K562 (cell line): ENCODE data around the gene ABCC1. TPM values are rescaled to one million over a fixed set of nuclear protein-coding genes. Genes with fewer than 3 reads are reported as not detected.

Experiments
- ATAC-seq: fragments of 200-7000 bp; cut with Tn5 transposase; 3 replicates; pipeline ENCODE4 v1.9.1; 2020; ENCODE audit warnings: moderate library complexity
- BruUV-seq: library from RNA; stranded (reverse); fragments of 400-500 nt; replicated peaks from 2 replicates; lab custom pipeline; 2021; lab: Mats Ljungman, UMichigan
- CTCF ChIA-PET: fragments of 300-600 bp; formaldehyde crosslinking; extraction: SDS; loops from one replicate; lab custom pipeline; 2021; ENCODE audit warnings: low intra/inter-chr PET ratio; lab: Yijun Ruan, JAX
- POLR2A ChIA-PET: fragments of 300-600, 350-650 bp; sonication (Branson Sonifier 250); formaldehyde crosslinking; extraction: SDS; loops from one replicate; lab custom pipeline; 2021; ENCODE audit warnings: antibody characterized with exemption, inconsistent platforms; lab: Yijun Ruan, JAX
- DNase-seq, 4 experiments: peaks; one replicate each; pipeline versions ENCODE4 v3.0.0 to v3.0.0-alpha.2; 2011 to 2018; ENCODE audit warnings: low spot score in 3 of 4, mixed read lengths in 3 of 4; ENCODE audit errors: extremely low read depth in 1 of 4
- FAIRE-seq: peaks from 2 replicates; lab custom pipeline; 2011; peaks lifted over from hg19 to GRCh38; lab: Jason Lieb, UNC
- H2AFZ ChIP-seq: 2 replicates; pipeline ENCODE4 v1.6.0; 2011; ENCODE audit warnings: low read depth, low read length, control low read depth, inconsistent platforms
- H3K27ac ChIP-seq: fragments of 200-600 bp; 3 replicates; pipeline ENCODE4 v1.8.0; 2011; ENCODE audit warnings: low read depth, mild to moderate bottlenecking, control low read depth, inconsistent platforms, low read length, moderate library complexity, mixed read lengths; ENCODE audit errors: extremely low read depth
- H3K27me3 ChIP-seq, 2 experiments: fragments of 300-600 bp in 1 of 2; 2 replicates in 1 of 2; 3 replicates in 1 of 2; pipeline versions ENCODE4 v1.6.0 to v1.8.0; 2011; ENCODE audit warnings: inconsistent platforms in 2 of 2, low read length in 2 of 2, mild to moderate bottlenecking in 1 of 2, mixed read lengths in 1 of 2, moderate library complexity in 1 of 2; ENCODE audit not compliant: control insufficient read depth in 2 of 2, insufficient read depth in 2 of 2
- H3K36me3 ChIP-seq: fragments of 300-600 bp; 3 replicates; pipeline ENCODE4 v1.8.0; 2011; ENCODE audit warnings: mild to moderate bottlenecking, low read length, inconsistent platforms; ENCODE audit not compliant: control insufficient read depth, insufficient read depth
- H3K4me1 ChIP-seq, 2 experiments: fragments of 200-600 bp in 1 of 2; replicated peaks in 1 of 2; 2 replicates in 1 of 2; 3 replicates in 1 of 2; pipeline versions ENCODE4 v1.5.1 to v1.8.0; 2011; ENCODE audit warnings: inconsistent platforms in 2 of 2, low read length in 2 of 2, mild to moderate bottlenecking in 1 of 2, mixed read lengths in 1 of 2, moderate library complexity in 1 of 2; ENCODE audit not compliant: control insufficient read depth in 2 of 2, insufficient read depth in 2 of 2
- H3K4me2 ChIP-seq: 2 replicates; pipeline ENCODE4 v1.6.1; 2011; ENCODE audit warnings: low read length, control low read depth, inconsistent platforms, mixed read lengths; ENCODE audit not compliant: insufficient read depth
- H3K4me3 ChIP-seq: fragments of 200-600 bp; sonication (generic), shearing (Covaris generic); 2 replicates; pipeline ENCODE4 v1.5.1; 2016; ENCODE audit warnings: control low read depth, inconsistent platforms
- H3K79me2 ChIP-seq: fragments of 200-600 bp; 3 replicates; pipeline ENCODE4 v1.8.0; 2011; ENCODE audit warnings: low read length, inconsistent platforms; ENCODE audit not compliant: control insufficient read depth, insufficient read depth
- H3K9ac ChIP-seq, 2 experiments: 2 replicates each; pipeline versions ENCODE4 v1.6.0 to v1.6.1; 2011; ENCODE audit warnings: low read depth in 2 of 2, low read length in 2 of 2, control low read depth in 1 of 2, inconsistent platforms in 1 of 2, mild to moderate bottlenecking in 1 of 2, mixed read lengths in 1 of 2; ENCODE audit not compliant: insufficient read depth in 1 of 2
- H3K9me1 ChIP-seq: one replicate; pipeline ENCODE4 v1.6.0; 2011; ENCODE audit warnings: inconsistent platforms, mild to moderate bottlenecking, low read length, moderate library complexity; ENCODE audit not compliant: control insufficient read depth, insufficient read depth
- H3K9me3 ChIP-seq: replicated peaks from 2 replicates; pipeline ENCODE4 v1.5.1; 2011; ENCODE audit warnings: low read depth, low read length, inconsistent platforms; ENCODE audit not compliant: control insufficient read depth, insufficient read depth
- H4K20me1 ChIP-seq: replicated peaks from 2 replicates; pipeline ENCODE4 v1.6.1; 2011; ENCODE audit warnings: low read length, inconsistent platforms, mixed read lengths; ENCODE audit not compliant: control insufficient read depth, insufficient read depth
- BRF1 ChIP-seq: IDR thresholded peaks from 3 replicates; pipeline ENCODE4 v1.6.1; 2011; ENCODE audit warnings: borderline replicate concordance, mild to moderate bottlenecking; ENCODE audit not compliant: insufficient read length; ENCODE audit errors: extremely low read depth
- CAMTA2 ChIP-seq: fragments of 250-450 bp; sonication (Bioruptor Pico); conservative IDR thresholded peaks from 2 replicates; pipeline ENCODE4 v1.5.1; 2022
- CHCHD3 ChIP-seq: fragments of 250-450 bp; sonication (Bioruptor Pico); IDR thresholded peaks from 2 replicates; pipeline ENCODE4 v2.1.2; 2022; ENCODE audit warnings: mild to moderate bottlenecking
- CTCFL ChIP-seq: IDR thresholded peaks from 2 replicates; pipeline ENCODE4 v1.6.1; 2011; ENCODE audit warnings: borderline replicate concordance, low read depth, mild to moderate bottlenecking, moderate library complexity, low read length; ENCODE audit not compliant: insufficient read depth, poor library complexity, severe bottlenecking
- FUS ChIP-seq: fragments of 200-400 bp; formaldehyde crosslinking; optimal IDR thresholded peaks from 2 replicates; pipeline ENCODE3; 2017; ENCODE audit warnings: low read depth, low read length
- MYBL2 ChIP-seq, 2 experiments: fragments of 450-650 bp in 1 of 2; sonication (generic) in 1 of 2; formaldehyde crosslinking in 1 of 2; IDR thresholded peaks; 2 replicates each; pipeline versions ENCODE4 v1.6.1 to v1.8.1; 2017 to 2022; ENCODE audit warnings: borderline replicate concordance in 1 of 2, inconsistent platforms in 1 of 2, low read depth in 1 of 2, mild to moderate bottlenecking in 1 of 2, missing genetic modification reagents in 1 of 2, moderate library complexity in 1 of 2
- RBFOX2 ChIP-seq: fragments of 200-400 bp; formaldehyde crosslinking; IDR thresholded peaks from 2 replicates; pipeline ENCODE4 v1.6.1; 2017; ENCODE audit warnings: low read depth, mild to moderate bottlenecking, low read length, moderate library complexity
- TAF15 ChIP-seq: fragments of 200-400 bp; formaldehyde crosslinking; IDR thresholded peaks from 2 replicates; pipeline ENCODE4 v1.6.1; 2017; ENCODE audit warnings: mild to moderate bottlenecking, low read depth, low read length, moderate library complexity
- ZBTB5 ChIP-seq: fragments of 450-650 bp; IDR thresholded peaks from 2 replicates; pipeline ENCODE4 v1.6.1; 2017; ENCODE audit warnings: antibody characterized with exemption
- ZFPM2 ChIP-seq: fragments of 250-450 bp; sonication (Bioruptor Pico); IDR thresholded peaks from 2 replicates; pipeline ENCODE4 v1.5.1; 2022; ENCODE audit warnings: mild to moderate bottlenecking
- ZNF146 ChIP-seq: IDR thresholded peaks from one replicate; pipeline ENCODE4 v1.6.1; 2018; ENCODE audit warnings: missing compliant biosample characterization; ENCODE audit not compliant: unreplicated experiment
- ZNF695 ChIP-seq: fragments of 450-650 bp; formaldehyde crosslinking; IDR thresholded peaks from 2 replicates; pipeline ENCODE4 v1.4.0; 2020; ENCODE audit warnings: mild to moderate bottlenecking, moderate library complexity
- ZNF79 ChIP-seq: fragments of 250-450 bp; sonication (Bioruptor Pico); IDR thresholded peaks from 2 replicates; pipeline ENCODE4 v1.4.0; 2020; ENCODE audit warnings: low read depth, mild to moderate bottlenecking, moderate library complexity
- WGBS: fragments of 100-300 bp; shearing (Covaris generic); methylation state at CpG from one replicate; pipeline ENCODE4 v1.1.6; 2016; ENCODE audit warnings: low coverage, mixed read lengths; ENCODE audit not compliant: insufficient coverage; ENCODE audit errors: missing lambda C conversion rate; 5-methylcytosine and 5-hydroxymethylcytosine counted together
- in situ Hi-C: fragments of 300-500 bp; cut with MboI; formaldehyde crosslinking; loops from 4 replicates; pipeline ENCODE4 v1.15.0; 2018; ENCODE audit warnings: inconsistent platforms, mixed read lengths
- intact Hi-C: fragments of 100-400 bp; cut with micrococcal nuclease; formaldehyde crosslinking; loops from 2 replicates; pipeline ENCODE4 v1.14.2; 2022
- polyA plus RNA-seq, 8 experiments: library from polyadenylated mRNA; depleted of rRNA in 4 of 8; stranded (reverse) in 5 of 8; unstranded in 3 of 8; fragments of >200 nt; fragmentation: Nextera tagmentation in 2 of 8; fragmentation: Illumina TruSeq in 1 of 8; extraction: Ambion mirVana in 2 of 8; extraction: Trizol in 1 of 8; gene quantifications; 2 replicates each; pipeline versions ENCODE4 v1.2.1 to v1.2.3, GENCODE V29; 2011 to 2014; ENCODE audit warnings: inconsistent platforms in 1 of 8, missing spikeins in 1 of 8
- total RNA-seq, 7 experiments: library from RNA; depleted of rRNA in 6 of 7; stranded (reverse); fragments of >200 nt in 6 of 7; fragmentation: Illumina TruSeq in 2 of 7; extraction: Trizol in 2 of 7; gene quantifications; 2 replicates each; pipeline versions ENCODE4 v1.2.1 to v1.2.3, GENCODE V29; 2011 to 2021; ENCODE audit warnings: low replicate concordance in 1 of 7

Gene ABCC1
- total and polyA plus RNA-seq, 9 of the 15 experiments (the other 6 are each of a cell fraction or from before 2014, with no cell fraction given) = 3.9 to 41.6 (median 10.0) TPM

DNA sequence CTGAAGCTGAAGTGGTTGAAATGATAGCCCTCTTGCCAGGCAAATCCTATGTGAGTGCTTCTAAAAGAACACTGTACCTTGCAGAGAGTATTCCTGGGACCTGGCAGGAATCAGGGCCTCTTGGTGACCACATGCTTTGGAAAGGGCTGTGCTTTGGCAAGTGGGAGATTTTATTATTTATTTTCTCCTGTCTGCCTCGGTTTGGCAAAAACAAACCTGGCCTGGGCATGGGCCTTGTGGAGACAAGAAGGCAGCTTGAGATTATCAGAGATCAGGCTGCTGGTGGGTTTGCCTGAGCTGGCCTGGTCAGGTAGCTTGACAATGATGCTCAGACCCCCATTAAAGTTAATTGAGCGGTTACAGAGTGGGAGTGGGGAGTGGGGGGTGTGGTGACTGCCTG lies 24.6 kb downstream of the ABCC1 start:
- peaks cover 0 to 6% of the 10 kb centered on the region in 2 experiments; a peak in 3 of 5 replicates for H3K4me1 ChIP-seq
- no peaks in the 10 kb centered on the region for H3K27me3 ChIP-seq
- H3K27ac ChIP-seq = no peak overlapping the region
- DNase-seq (no peak), ATAC-seq (no peak), FAIRE-seq (no peak)
- H2AFZ ChIP-seq = no peak overlapping the region
- peaks cover 49% of the 10 kb centered on the region for H3K36me3 ChIP-seq
- H3K4me3 ChIP-seq = no peak overlapping the region
- no TSS peak for BruUV-seq
- 64% methylated on average over 2 of the region's 2 CpGs for WGBS
- intact Hi-C loops = no loop called here
- ChIA-PET POLR2A (interaction anchor here (1.1 to 1.7 kb wide), 4 partner anchors 11 to 48 kb away, joined by 4 to 5 read pairs (median 4); no protein-coding TSS in a partner anchor), CTCF (no interaction called here)
- H3K4me2 ChIP-seq = no peak overlapping the region
- H3K9me3 ChIP-seq = peaks cover 32% of the 10 kb centered on the region
- no peaks in the 10 kb centered on the region for H4K20me1 ChIP-seq
- peaks cover 91% of the 10 kb centered on the region for H3K79me2 ChIP-seq
- in situ Hi-C loops = no loop called here
- no peak overlapping the region for H3K9ac ChIP-seq
- peaks cover 3% of the 10 kb centered on the region for H3K9me1 ChIP-seq
- no peak for TF ChIP-seq CAMTA2
- no peak for TF ChIP-seq FUS
- TF ChIP-seq CHCHD3 (CRISPR knock-in tag) = no peak
- TF ChIP-seq RBFOX2 = no peak
- TF ChIP-seq CTCFL = no peak
- no peak for TF ChIP-seq ZNF146 (CRISPR knock-in tag)
- no peak for TF ChIP-seq ZNF695 (CRISPR knock-in tag)
- TF ChIP-seq MYBL2 (IDR thresholded peaks at IDR 0.05; ENCODE audit: low read depth) = no peak
- TF ChIP-seq MYBL2 (CRISPR knock-in tag; IDR thresholded peaks at IDR 0.05; ENCODE audit: borderline replicate concordance) = no peak
- no peak for TF ChIP-seq ZBTB5
- TF ChIP-seq ZFPM2 (CRISPR knock-in tag) = no peak
- TF ChIP-seq BRF1 = no peak
- no peak for TF ChIP-seq ZNF79
- no peak for TF ChIP-seq TAF15
